Measurements from ENCODE around the gene KRTAP10-2.

- TF ChIP-seq POLR2A (IDR thresholded peaks at IDR 0.05) (no peak), CTCF (IDR thresholded peaks at IDR 0.05) (no peak), POLR2AphosphoS5 (IDR thresholded peaks at IDR 0.05; ENCODE audit: insufficient read depth in 1 of 2, low read depth in 1 of 2) (no peak)
Observed at GRCh38 chr21:44509539-44509938, 41.8 kb downstream of the KRTAP10-2 start.

Measured in vagina (tissue), 2 donors.